Right lobe of liver (tissue), 6 donors: ENCODE results near the gene TMEM179. TPM values are rescaled to one million over a fixed set of nuclear protein-coding genes. Genes with fewer than 3 reads are reported as not detected.

ENCODE experiments used
- ATAC-seq, 4 donors: fragments of 200-7000 bp; cut with Tn5 transposase; one replicate each; pipeline ENCODE4 v1.9.1; 2020; ENCODE audit warnings: mild to moderate bottlenecking in 4 of 4, moderate library complexity in 4 of 4
- DNase-seq, 3 donors: peaks; one replicate each; pipeline ENCODE4 v3.0.0-alpha.2; 2020
- H3K27ac ChIP-seq, 3 donors: fragments of 200-600 bp; one replicate each; pipeline ENCODE4 v1.8.0; 2022
- H3K27me3 ChIP-seq, 2 donors: fragments of 200-600 bp; one replicate each; pipeline ENCODE4 v1.8.0; 2022
- H3K36me3 ChIP-seq, 4 donors: fragments of 200-600 bp; sonication (generic) in 1 of 4; one replicate each; pipeline versions ENCODE4 v1.5.1 to v1.8.0; 2017 to 2022; ENCODE audit warnings: control low read depth in 1 of 4
- H3K4me1 ChIP-seq, 4 donors: fragments of 200-600 bp; sonication (generic) in 1 of 4; one replicate each; pipeline versions ENCODE4 v1.5.1 to v1.8.0; 2017 to 2022; ENCODE audit warnings: control low read depth in 1 of 4
- H3K4me3 ChIP-seq, 3 donors: fragments of 200-600 bp; one replicate each; pipeline ENCODE4 v1.8.0; 2022
- H3K9me3 ChIP-seq, 4 donors: fragments of 200-600 bp; sonication (generic) in 1 of 4; one replicate each; pipeline versions ENCODE4 v1.5.1 to v1.8.0; 2017 to 2022; ENCODE audit warnings: control low read depth in 1 of 4
- POLR2A ChIP-seq: fragments of 450-650 bp; IDR thresholded peaks from one replicate; pipeline ENCODE4 v1.6.1; 2017; ENCODE audit warnings: antibody characterized with exemption, mild to moderate bottlenecking
- WGBS: methylation state at CpG from one replicate; pipeline ENCODE4 v1.1.6; 2018; ENCODE audit warnings: low coverage, low lambda C conversion rate; ENCODE audit not compliant: insufficient coverage; ENCODE audit errors: missing lambda C conversion rate; 5-methylcytosine and 5-hydroxymethylcytosine counted together
- intact Hi-C, 2 donors: fragments of 100-400 bp; cut with DNase I; formaldehyde crosslinking; loops; one replicate each; pipeline versions ENCODE4 v1.11.2 to v1.14.1; 2022
- total RNA-seq, 6 experiments: library from RNA; depleted of rRNA in 2 of 6; stranded (reverse); fragments of >200 nt in 2 of 6; fragmentation: NEBNext Ultra II Directional in 3 of 6; extraction: Animal tissue kit (Norgen Biotek cat#: 25700) in 3 of 6; gene quantifications; one replicate each; pipeline versions ENCODE4 v1.1.0 to v1.2.4, GENCODE V29; 2016 to 2023
- TF ChIP-seq, protein P1 (sequence below), 4 donors: fragments of 200-600 bp in 3 of 4; fragments of 450-650 bp in 1 of 4; IDR thresholded peaks; one replicate each; pipeline versions ENCODE4 v1.5.1 to v1.8.0; 2016 to 2022; ENCODE audit warnings: antibody characterized with exemption in 4 of 4, mild to moderate bottlenecking in 2 of 4
- donor health status: DM: no; HTN: yes; CAD: no.
- donor health status: DM: no; HTN: no; CAD: no.
- donor health status: DM: no; HTN: no; CAD: no.
- donor health status: DM: no; HTN: yes; CAD: no.
- donor health status: DM: no; HTN: yes; CAD: no.

TMEM179 gene
- total RNA-seq, 6 experiments from 2014 or later = 0.17 to 0.18 TPM; not detected in 4

DNA sequence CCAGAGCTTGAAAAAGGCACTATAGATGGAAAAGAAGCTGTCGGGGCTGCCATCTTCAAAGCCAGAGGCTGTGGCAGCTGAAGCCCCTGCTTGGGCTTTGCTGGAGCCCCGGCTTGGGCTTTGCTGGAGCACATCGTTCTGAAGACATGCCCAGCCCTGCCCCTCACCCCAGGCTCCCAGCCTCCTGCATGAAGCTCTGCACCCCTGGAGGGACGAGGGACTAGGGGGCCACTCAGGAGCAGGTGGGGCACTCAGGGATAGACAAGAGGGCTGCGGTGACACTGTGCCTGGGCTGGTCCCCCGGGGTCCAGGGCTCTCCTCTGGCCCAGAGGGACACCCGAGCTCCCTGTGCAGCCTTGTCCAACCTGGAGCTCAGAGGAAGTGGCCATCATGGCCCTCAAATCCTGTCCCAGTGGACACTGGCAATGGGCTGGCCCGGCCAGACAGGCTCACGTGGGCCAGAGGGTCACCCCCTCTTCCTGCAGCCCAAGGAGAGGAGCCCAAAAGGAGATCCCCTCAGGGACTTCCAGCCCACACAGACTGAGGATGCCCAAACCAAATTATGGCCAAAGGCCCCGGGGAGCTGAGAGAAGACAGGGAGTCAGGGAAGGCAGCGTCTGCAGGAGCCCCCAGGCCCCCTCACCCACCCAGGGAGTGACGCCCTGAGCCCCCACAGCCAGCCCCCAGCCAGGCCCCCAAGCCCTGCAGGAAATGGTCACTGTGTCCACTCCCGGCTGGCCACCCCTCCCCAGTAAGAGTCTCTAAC lies 48.1 kb downstream of the TMEM179 start:
- TF ChIP-seq, protein P1, sequence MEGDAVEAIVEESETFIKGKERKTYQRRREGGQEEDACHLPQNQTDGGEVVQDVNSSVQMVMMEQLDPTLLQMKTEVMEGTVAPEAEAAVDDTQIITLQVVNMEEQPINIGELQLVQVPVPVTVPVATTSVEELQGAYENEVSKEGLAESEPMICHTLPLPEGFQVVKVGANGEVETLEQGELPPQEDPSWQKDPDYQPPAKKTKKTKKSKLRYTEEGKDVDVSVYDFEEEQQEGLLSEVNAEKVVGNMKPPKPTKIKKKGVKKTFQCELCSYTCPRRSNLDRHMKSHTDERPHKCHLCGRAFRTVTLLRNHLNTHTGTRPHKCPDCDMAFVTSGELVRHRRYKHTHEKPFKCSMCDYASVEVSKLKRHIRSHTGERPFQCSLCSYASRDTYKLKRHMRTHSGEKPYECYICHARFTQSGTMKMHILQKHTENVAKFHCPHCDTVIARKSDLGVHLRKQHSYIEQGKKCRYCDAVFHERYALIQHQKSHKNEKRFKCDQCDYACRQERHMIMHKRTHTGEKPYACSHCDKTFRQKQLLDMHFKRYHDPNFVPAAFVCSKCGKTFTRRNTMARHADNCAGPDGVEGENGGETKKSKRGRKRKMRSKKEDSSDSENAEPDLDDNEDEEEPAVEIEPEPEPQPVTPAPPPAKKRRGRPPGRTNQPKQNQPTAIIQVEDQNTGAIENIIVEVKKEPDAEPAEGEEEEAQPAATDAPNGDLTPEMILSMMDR (IDR thresholded peaks at IDR 0.05) = no peak
- no peak for TF ChIP-seq POLR2A
- no peak overlapping the region for H3K4me3 ChIP-seq
- intact Hi-C loops = loop anchor here (5.0 kb wide), 2 partner anchors 419 to 484 kb away; partner anchors contain the start of gene KIF26A (in 1 of the 2)
- H3K36me3 ChIP-seq = no peaks in the 10 kb centered on the region
- H3K27ac ChIP-seq = no peak overlapping the region
- H3K27me3 ChIP-seq = no peaks in the 10 kb centered on the region
- H3K4me1 ChIP-seq = no peaks in the 10 kb centered on the region
- H3K9me3 ChIP-seq = no peaks in the 10 kb centered on the region
- ATAC-seq = no peak
- peak; percentile 10 to 42 (median 33) for DNase-seq
- 67% methylated on average over 1 of the region's 13 CpGs for WGBS

- ATAC-seq = no peak
- intact Hi-C loops = loop anchor here (5.0 kb wide), 2 partner anchors 418 to 483 kb away; partner anchors contain the start of gene KIF26A (in 1 of the 2)
Measured at GRCh38 chr14:104555430-104556255, 48.9 kb downstream of the TMEM179 start.

GRCh38 chr14:104554608-104555429 lies 49.8 kb downstream of the TMEM179 start:
- H3K4me3 ChIP-seq = no peak overlapping the region
- TF ChIP-seq POLR2A = no peak
- TF ChIP-seq, protein P1 (IDR thresholded peaks at IDR 0.05) = no peak
- no peaks in the 10 kb centered on the region for H3K4me1 ChIP-seq
- DNase-seq = peak; percentile 13 to 48 (median 44)
- no peaks in the 10 kb centered on the region for H3K27me3 ChIP-seq
- no peaks in the 10 kb centered on the region for H3K9me3 ChIP-seq
- no peaks in the 10 kb centered on the region for H3K36me3 ChIP-seq
- WGBS = 47% methylated on average over 6 of the region's 26 CpGs
- intact Hi-C loops = loop anchor here (5.0 kb wide), 2 partner anchors 418 to 483 kb away; partner anchors contain the start of gene KIF26A (in 1 of the 2)
- no peak overlapping the region for H3K27ac ChIP-seq
- no peak for ATAC-seq

More at GRCh38 chr14:104555430-104556255, 48.9 kb downstream of the TMEM179 start:
- Histone ChIP-seq H3K4me3 (no peak overlapping the region), H3K27me3 (no peaks in the 10 kb centered on the region), H3K9me3 (no peaks in the 10 kb centered on the region), H3K4me1 (no peaks in the 10 kb centered on the region), H3K36me3 (no peaks in the 10 kb centered on the region), H3K27ac (no peak overlapping the region)
- no peak for TF ChIP-seq POLR2A
- TF ChIP-seq, protein P1 (IDR thresholded peaks at IDR 0.05) = no peak
- peak; percentile 9 to 20 (median 16) for DNase-seq
- 76% methylated on average over 6 of the region's 11 CpGs for WGBS

GRCh38 chr14:104554088-104554607 lies 50.4 kb downstream of the TMEM179 start:
- Histone ChIP-seq H3K4me3 (no peak overlapping the region), H3K9me3 (no peaks in the 10 kb centered on the region), H3K27me3 (no peaks in the 10 kb centered on the region), H3K27ac (no peak overlapping the region), H3K4me1 (no peaks in the 10 kb centered on the region), H3K36me3 (no peaks in the 10 kb centered on the region)
- TF ChIP-seq POLR2A = no peak
- TF ChIP-seq, protein P1 (IDR thresholded peaks at IDR 0.05) = no peak
- intact Hi-C loops = no loop called here
- no peak for ATAC-seq
- no CpG with 5 or more reads among the region's 12 CpGs for WGBS
- peak; percentile 7 to 35 (median 33) for DNase-seq
